H1 (cell line): ENCODE data around the gene MIPOL1. TPM values are rescaled to one million over a fixed set of nuclear protein-coding genes. Genes with fewer than 3 reads are reported as not detected.

Experiments
- CTCF ChIA-PET: fragments of 300-600 bp; sonication (Branson Sonifier 250); formaldehyde crosslinking; loops from one replicate; lab custom pipeline; 2021; ENCODE audit not compliant: partially characterized antibody; lab: Charles Lee
- POLR2A ChIA-PET: fragments of 300-600 bp; sonication (Branson Sonifier 250); formaldehyde crosslinking; loops from one replicate; lab custom pipeline; 2021; ENCODE audit warnings: inconsistent platforms; ENCODE audit not compliant: partially characterized antibody; lab: Charles Lee
- DNase-seq, 2 experiments: peaks; one replicate each; pipeline versions ENCODE4 v3.0.0 to v3.0.0-alpha.2; 2010 to 2022; ENCODE audit warnings: low spot score in 2 of 2, low read depth in 1 of 2, mixed read lengths in 1 of 2
- FAIRE-seq: peaks from 2 replicates; lab custom pipeline; 2011; peaks lifted over from hg19 to GRCh38; lab: Jason Lieb, UNC
- H2AFZ ChIP-seq: 2 replicates; pipeline ENCODE4 v1.8.1; 2012; ENCODE audit warnings: low read length, inconsistent platforms
- H2AK5ac ChIP-seq: 2 replicates; pipeline ENCODE4 v1.6.1; 2013; ENCODE audit warnings: low read depth, low read length
- H2BK120ac ChIP-seq: replicated peaks from 2 replicates; pipeline ENCODE3; 2013; ENCODE audit warnings: low read depth, low read length, inconsistent platforms
- H2BK12ac ChIP-seq: 2 replicates; pipeline ENCODE4 v1.6.1; 2013; ENCODE audit warnings: low read depth, low read length
- H2BK15ac ChIP-seq: 2 replicates; pipeline ENCODE4 v1.6.1; 2013; ENCODE audit warnings: low read length
- H2BK20ac ChIP-seq: 2 replicates; pipeline ENCODE4 v1.6.1; 2013; ENCODE audit warnings: low read length
- H2BK5ac ChIP-seq: 2 replicates; pipeline ENCODE4 v1.6.1; 2013; ENCODE audit warnings: low read depth, low read length
- H3K14ac ChIP-seq: 2 replicates; pipeline ENCODE4 v1.6.1; 2013; ENCODE audit warnings: inconsistent platforms; ENCODE audit not compliant: insufficient read length
- H3K18ac ChIP-seq: 2 replicates; pipeline ENCODE4 v1.6.1; 2013; ENCODE audit warnings: low read length; ENCODE audit errors: extremely low read depth
- H3K23ac ChIP-seq: 2 replicates; pipeline ENCODE4 v1.6.1; 2013; ENCODE audit warnings: inconsistent platforms; ENCODE audit not compliant: insufficient read length
- H3K23me2 ChIP-seq: 2 replicates; pipeline ENCODE4 v1.6.1; 2013; ENCODE audit warnings: low read depth, low read length
- H3K27ac ChIP-seq: 2 replicates; pipeline ENCODE4 v1.6.1; 2011; ENCODE audit warnings: low read depth, low read length, inconsistent platforms
- H3K27me3 ChIP-seq, 4 experiments: replicated peaks in 1 of 4; 1 replicate in 1 of 4; 2 replicates in 3 of 4; pipeline versions ENCODE4 v1.6.1 to v1.8.1; 2011 to 2013; ENCODE audit warnings: low read length in 3 of 4, mild to moderate bottlenecking in 3 of 4, inconsistent platforms in 2 of 4, mixed read lengths in 2 of 4, moderate library complexity in 1 of 4; ENCODE audit not compliant: control insufficient read depth in 3 of 4, insufficient read depth in 3 of 4; ENCODE audit errors: extremely low read depth in 1 of 4
- H3K36me3 ChIP-seq, 4 experiments: 2 replicates each; pipeline versions ENCODE4 v1.6.1 to v1.8.1; 2011 to 2013; ENCODE audit warnings: mild to moderate bottlenecking in 4 of 4, low read length in 3 of 4, moderate library complexity in 2 of 4, control low read depth in 1 of 4, inconsistent platforms in 1 of 4; ENCODE audit not compliant: insufficient read depth in 4 of 4, control insufficient read depth in 2 of 4
- H3K4ac ChIP-seq: replicated peaks from 2 replicates; pipeline ENCODE3; 2013; ENCODE audit warnings: low read length, low read depth, mixed read lengths, inconsistent platforms; ENCODE audit not compliant: insufficient read length
- H3K4me1 ChIP-seq, 4 experiments: replicated peaks in 1 of 4; 1 replicate in 1 of 4; 2 replicates in 3 of 4; pipeline versions ENCODE4 v1.6.1 to v1.8.1; 2011 to 2013; ENCODE audit warnings: low read length in 3 of 4, inconsistent platforms in 2 of 4, mixed read lengths in 1 of 4; ENCODE audit not compliant: insufficient read depth in 4 of 4, control insufficient read depth in 3 of 4
- H3K4me2 ChIP-seq, 2 experiments: 2 replicates each; pipeline versions ENCODE4 v1.6.1 to v1.8.1; 2011 to 2013; ENCODE audit warnings: low read depth in 2 of 2, low read length in 2 of 2, control low read depth in 1 of 2, inconsistent platforms in 1 of 2, mild to moderate bottlenecking in 1 of 2; ENCODE audit not compliant: insufficient read depth in 1 of 2
- H3K4me3 ChIP-seq, 4 experiments: fragments of 200-600, 300-600 bp in 1 of 4; sonication (generic), shearing (Covaris generic), sonication (Bioruptor Twin) in 1 of 4; 2 replicates each; pipeline versions ENCODE4 v1.5.1 to v1.8.1; 2011 to 2016; ENCODE audit warnings: low read length in 4 of 4, low read depth in 3 of 4, control low read depth in 2 of 4, inconsistent platforms in 2 of 4, mild to moderate bottlenecking in 2 of 4, mixed read lengths in 1 of 4, moderate library complexity in 1 of 4; ENCODE audit not compliant: insufficient read depth in 2 of 4; ENCODE audit errors: extremely low read depth in 1 of 4
- H3K56ac ChIP-seq: replicated peaks from 2 replicates; pipeline ENCODE3; 2013; ENCODE audit warnings: low read depth, mild to moderate bottlenecking, mixed read lengths, low read length, inconsistent platforms; ENCODE audit not compliant: insufficient read length
- H3K79me1 ChIP-seq: 2 replicates; pipeline ENCODE4 v1.6.1; 2013; ENCODE audit warnings: low read depth, low read length, control low read depth
- H3K79me2 ChIP-seq, 2 experiments: 2 replicates each; pipeline versions ENCODE4 v1.6.1 to v1.8.1; 2012 to 2013; ENCODE audit warnings: low read length in 2 of 2, mild to moderate bottlenecking in 2 of 2, inconsistent platforms in 1 of 2; ENCODE audit not compliant: insufficient read depth in 2 of 2, control insufficient read depth in 1 of 2
- H3K9ac ChIP-seq, 4 experiments: replicated peaks in 1 of 4; 1 replicate in 1 of 4; 2 replicates in 3 of 4; pipeline versions ENCODE4 v1.6.1 to v1.8.1; 2011 to 2013; ENCODE audit warnings: low read depth in 3 of 4, low read length in 3 of 4, control low read depth in 2 of 4, mild to moderate bottlenecking in 2 of 4, moderate library complexity in 2 of 4, inconsistent platforms in 1 of 4; ENCODE audit errors: extremely low read depth in 1 of 4
- H3K9me3 ChIP-seq, 2 experiments: 2 replicates each; pipeline versions ENCODE4 v1.6.1 to v1.8.1; 2012 to 2013; ENCODE audit warnings: mild to moderate bottlenecking in 2 of 2, moderate library complexity in 2 of 2, control low read depth in 1 of 2, inconsistent platforms in 1 of 2, low read depth in 1 of 2, low read length in 1 of 2, mixed read lengths in 1 of 2; ENCODE audit not compliant: insufficient read depth in 2 of 2
- H4K20me1 ChIP-seq, 2 experiments: replicated peaks in 1 of 2; 2 replicates each; pipeline versions ENCODE3 to v1.8.1; 2011 to 2013; ENCODE audit warnings: inconsistent platforms in 2 of 2, low read length in 2 of 2, mild to moderate bottlenecking in 1 of 2; ENCODE audit not compliant: insufficient read depth in 2 of 2, control insufficient read depth in 1 of 2
- H4K5ac ChIP-seq: 2 replicates; pipeline ENCODE4 v1.6.1; 2013; ENCODE audit warnings: low read length, low read depth, mixed read lengths, inconsistent platforms; ENCODE audit not compliant: insufficient read length
- H4K8ac ChIP-seq: 2 replicates; pipeline ENCODE4 v1.8.0; 2013; ENCODE audit warnings: mild to moderate bottlenecking, moderate library complexity, low read length, inconsistent platforms; ENCODE audit not compliant: insufficient read depth; ENCODE audit errors: extremely low read depth
- H4K91ac ChIP-seq: replicated peaks from 2 replicates; pipeline ENCODE3; 2013; ENCODE audit warnings: low read length, mixed read lengths, inconsistent platforms; ENCODE audit not compliant: insufficient read length
- BCL11A ChIP-seq, 2 experiments: IDR thresholded peaks; one replicate each; pipeline ENCODE4 v1.6.1; 2011; ENCODE audit warnings: low read depth in 2 of 2, low read length in 2 of 2, mild to moderate bottlenecking in 2 of 2
- CBX5 ChIP-seq: fragments of 300-800, 300-1000 bp; sonication (generic); IDR thresholded peaks from 2 replicates; pipeline ENCODE4 v1.7.1; 2016; ENCODE audit warnings: antibody characterized with exemption, low read length, low read depth
- CTBP2 ChIP-seq: IDR thresholded peaks from 2 replicates; pipeline ENCODE4 v1.7.0; 2011; ENCODE audit warnings: borderline replicate concordance, mild to moderate bottlenecking, moderate library complexity, mixed read lengths, low read length; ENCODE audit not compliant: insufficient read depth, insufficient read length
- JUN ChIP-seq: IDR thresholded peaks from 2 replicates; pipeline ENCODE4 v1.6.1; 2011; ENCODE audit warnings: low read depth, mild to moderate bottlenecking, improper control_type of control experiment, low read length
- MAFK ChIP-seq: IDR thresholded peaks from 2 replicates; pipeline ENCODE4 v1.6.1; 2012; ENCODE audit warnings: low read depth, mild to moderate bottlenecking, improper control_type of control experiment, low read length
- RFX5 ChIP-seq: IDR thresholded peaks from 2 replicates; pipeline ENCODE4 v1.6.1; 2011; ENCODE audit warnings: low read depth, low read length, improper control_type of control experiment, borderline replicate concordance
- RXRA ChIP-seq: IDR thresholded peaks from 2 replicates; pipeline ENCODE4 v1.6.1; 2011; ENCODE audit warnings: low read depth, mild to moderate bottlenecking, low read length, moderate library complexity; ENCODE audit not compliant: insufficient read depth
- SRF ChIP-seq: IDR thresholded peaks from 2 replicates; pipeline ENCODE4 v1.6.1; 2011; ENCODE audit warnings: mild to moderate bottlenecking, low read depth, low read length, moderate library complexity
- ZNF274 ChIP-seq: IDR thresholded peaks from 2 replicates; pipeline ENCODE4 v1.7.0; 2012; ENCODE audit warnings: low read length, borderline replicate concordance; ENCODE audit errors: extremely low read depth
- whole genome bisulfite sequencing, 2 experiments: shearing (Covaris generic) in 1 of 2; methylation state at CpG; one replicate each; pipeline versions ENCODE4 v1.1.6 to v1.1.7; 2013 to 2015; ENCODE audit warnings: low lambda C conversion rate in 2 of 2, mixed read lengths in 2 of 2, inconsistent platforms in 1 of 2, low coverage in 1 of 2, missing lambda C conversion rate in 1 of 2; ENCODE audit not compliant: insufficient replicate concordance in 2 of 2, insufficient coverage in 1 of 2, insufficient read length in 1 of 2; ENCODE audit errors: extremely low coverage in 1 of 2, missing lambda C conversion rate in 1 of 2; 5-methylcytosine and 5-hydroxymethylcytosine counted together
- polyA plus RNA-seq, 7 experiments: library from polyadenylated mRNA; depleted of rRNA in 3 of 7; stranded (reverse) in 5 of 7; unstranded in 2 of 7; fragments of >200 nt in 5 of 7; fragments of 200-250 nt in 2 of 7; gene quantifications; 1 replicate in 5 of 7; 2 replicates in 1 of 7; 4 replicates in 1 of 7; pipeline versions ENCODE4 v1.2.1 to v1.2.3, GENCODE V29; 2011 to 2013; ENCODE audit warnings: missing spikeins in 2 of 7, mixed read lengths in 2 of 7
- total RNA-seq: library from RNA; stranded (reverse); fragmentation: NEBNext Ultra II Directional; extraction: Animal tissue kit (Norgen Biotek cat#: 25700); gene quantifications from 2 replicates; pipeline ENCODE4 v1.2.1, GENCODE V29; 2021

Gene MIPOL1
- total and polyA plus RNA-seq, 2 of the 8 experiments (the other 6 are each of a cell fraction or from before 2014, with no cell fraction given), result 2.8 to 23.9 TPM

DNA sequence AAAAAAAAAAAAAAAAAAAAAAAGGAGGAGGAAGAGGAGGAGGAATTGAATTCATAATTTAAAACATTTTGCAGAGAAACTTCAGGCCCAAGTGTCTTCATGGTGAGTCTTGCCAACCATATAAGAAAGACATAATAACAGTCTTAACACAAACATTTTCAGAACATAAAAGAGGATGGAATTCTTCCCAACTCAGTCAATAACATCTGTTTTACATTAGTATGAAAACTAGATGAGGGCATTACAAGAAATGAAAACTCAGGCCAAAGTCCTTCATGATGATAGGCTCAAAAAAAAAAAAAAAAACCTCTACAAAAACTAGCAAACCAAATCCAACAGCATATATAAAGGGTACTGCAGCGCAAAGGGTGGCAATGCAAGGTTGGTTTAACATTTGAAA is 245.7 kb downstream of the MIPOL1 start:
- Histone ChIP-seq H4K20me1 (no peaks in the 10 kb centered on the region), H2AFZ (no peak overlapping the region), H3K79me1 (no peaks in the 10 kb centered on the region), H4K8ac (no peak overlapping the region), H3K14ac (no peak overlapping the region), H3K23me2 (no peaks in the 10 kb centered on the region), H2BK12ac (no peak overlapping the region), H3K79me2 (no peaks in the 10 kb centered on the region), H3K9me3 (no peaks in the 10 kb centered on the region), H3K4me2 (no peak overlapping the region), H2BK120ac (no peak overlapping the region), H2BK20ac (no peak overlapping the region), H3K4ac (no peak overlapping the region), H3K56ac (no peak overlapping the region), H4K91ac (no peak overlapping the region), H3K4me3 (no peak overlapping the region), H2BK5ac (no peak overlapping the region), H3K36me3 (no peaks in the 10 kb centered on the region), H2AK5ac (no peak overlapping the region), H3K9ac (no peak overlapping the region), H3K18ac (no peak overlapping the region), H4K5ac (no peak overlapping the region), H3K27me3 (no peaks in the 10 kb centered on the region), H2BK15ac (no peak overlapping the region), H3K23ac (no peak overlapping the region), H3K4me1 (no peaks in the 10 kb centered on the region), H3K27ac (no peak overlapping the region)
- TF ChIP-seq RXRA (no peak), CBX5 (no peak), ZNF274 (no peak), SRF (no peak), MAFK (no peak), CTBP2 (no peak), BCL11A (IDR thresholded peaks at IDR 0.05; ENCODE audit: low read depth in 2 of 2, low read length in 2 of 2) (no peak), RFX5 (no peak), JUN (no peak)
- FAIRE-seq (no peak), DNase-seq (no peak)
- ChIA-PET POLR2A (no interaction called here), CTCF (no interaction called here)
- WGBS, 2 experiments, result 93% methylated on average over 1 of the region's 1 CpG; no CpG with 5 or more reads in 1 of the 2 experiments
